ENCODE data around the gene PSD2. TPM values are rescaled to one million over a fixed set of nuclear protein-coding genes. Genes with fewer than 3 reads are reported as not detected.

PSD2 gene
- total RNA-seq, 1 experiment from 2014 or later, result not detected

DNA sequence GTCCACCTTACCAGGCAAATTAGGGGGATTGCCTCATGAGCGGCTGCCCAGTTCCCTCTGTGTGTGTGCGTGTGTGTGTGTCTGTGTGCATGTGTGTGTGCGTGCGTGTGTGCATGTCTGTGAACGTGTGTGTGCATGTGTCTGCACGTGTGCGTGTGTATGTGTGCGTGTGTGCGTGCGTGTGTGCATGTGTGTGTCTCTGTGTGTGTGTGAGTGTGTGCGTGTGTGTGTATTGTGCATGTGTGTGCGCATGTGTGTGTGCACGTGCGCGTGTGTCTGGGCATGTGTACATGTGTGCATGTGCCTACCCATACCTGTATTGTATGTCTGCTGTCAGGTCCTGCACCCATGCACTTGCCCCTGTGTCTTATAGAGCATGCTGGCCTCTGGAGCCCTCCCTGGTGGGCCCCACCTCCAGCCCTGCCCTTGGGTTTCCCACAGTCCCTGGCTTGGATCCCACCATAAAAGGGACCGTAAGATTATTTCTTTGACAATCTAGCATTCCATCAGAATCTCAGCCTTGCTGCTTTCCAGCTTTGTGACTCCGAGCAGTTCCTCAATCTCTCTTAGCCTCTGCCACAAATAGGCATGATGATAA is 9.3 kb downstream of the PSD2 start:
- ATAC-seq (no peak), DNase-seq (no peak)
- BruUV-seq (replicated peaks), result no TSS peak
- Histone ChIP-seq H3K27ac (ENCODE audit: low read length) (no peak overlapping the region), H3K4me1 (ENCODE audit: insufficient read depth, low read length) (no peaks in the 10 kb centered on the region), H3K9ac (ENCODE audit: low read length) (no peak overlapping the region), H3K9me2 (replicated peaks; ENCODE audit: low read length) (no peaks in the 10 kb centered on the region), H3K9me3 (ENCODE audit: low read length) (no peaks in the 10 kb centered on the region), H3K4me2 (ENCODE audit: low read length) (no peak overlapping the region), H3K27me3 (ENCODE audit: low read length) (peaks cover 23% of the 10 kb centered on the region), H2AFZ (ENCODE audit: low read length) (no peak overlapping the region), H3K36me3 (ENCODE audit: low read depth, low read length) (no peaks in the 10 kb centered on the region), H3K79me2 (ENCODE audit: low read length) (no peaks in the 10 kb centered on the region), H4K20me1 (ENCODE audit: low read length) (no peaks in the 10 kb centered on the region), H3K4me3 (ENCODE audit: low read length) (no peak overlapping the region), H3F3A (ENCODE audit: low read length, unreplicated experiment) (no peaks in the 10 kb centered on the region)
- intact Hi-C loops (cut with micrococcal nuclease), result no loop called here
- TF ChIP-seq EZH2 (IDR thresholded peaks at IDR 0.05; ENCODE audit: low read length, unreplicated experiment), result no peak
- TF ChIP-seq, protein P1, sequence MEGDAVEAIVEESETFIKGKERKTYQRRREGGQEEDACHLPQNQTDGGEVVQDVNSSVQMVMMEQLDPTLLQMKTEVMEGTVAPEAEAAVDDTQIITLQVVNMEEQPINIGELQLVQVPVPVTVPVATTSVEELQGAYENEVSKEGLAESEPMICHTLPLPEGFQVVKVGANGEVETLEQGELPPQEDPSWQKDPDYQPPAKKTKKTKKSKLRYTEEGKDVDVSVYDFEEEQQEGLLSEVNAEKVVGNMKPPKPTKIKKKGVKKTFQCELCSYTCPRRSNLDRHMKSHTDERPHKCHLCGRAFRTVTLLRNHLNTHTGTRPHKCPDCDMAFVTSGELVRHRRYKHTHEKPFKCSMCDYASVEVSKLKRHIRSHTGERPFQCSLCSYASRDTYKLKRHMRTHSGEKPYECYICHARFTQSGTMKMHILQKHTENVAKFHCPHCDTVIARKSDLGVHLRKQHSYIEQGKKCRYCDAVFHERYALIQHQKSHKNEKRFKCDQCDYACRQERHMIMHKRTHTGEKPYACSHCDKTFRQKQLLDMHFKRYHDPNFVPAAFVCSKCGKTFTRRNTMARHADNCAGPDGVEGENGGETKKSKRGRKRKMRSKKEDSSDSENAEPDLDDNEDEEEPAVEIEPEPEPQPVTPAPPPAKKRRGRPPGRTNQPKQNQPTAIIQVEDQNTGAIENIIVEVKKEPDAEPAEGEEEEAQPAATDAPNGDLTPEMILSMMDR (conservative IDR thresholded peaks at IDR 0.05; ENCODE audit: low read depth, low read length), result no peak
- no peak for TF ChIP-seq EZH2phosphoT487 (IDR thresholded peaks at IDR 0.05; ENCODE audit: borderline replicate concordance, low read length)
- ChIA-PET POLR2A (ENCODE audit: unreplicated experiment) (no interaction called here), CTCF (no interaction called here)

DNA sequence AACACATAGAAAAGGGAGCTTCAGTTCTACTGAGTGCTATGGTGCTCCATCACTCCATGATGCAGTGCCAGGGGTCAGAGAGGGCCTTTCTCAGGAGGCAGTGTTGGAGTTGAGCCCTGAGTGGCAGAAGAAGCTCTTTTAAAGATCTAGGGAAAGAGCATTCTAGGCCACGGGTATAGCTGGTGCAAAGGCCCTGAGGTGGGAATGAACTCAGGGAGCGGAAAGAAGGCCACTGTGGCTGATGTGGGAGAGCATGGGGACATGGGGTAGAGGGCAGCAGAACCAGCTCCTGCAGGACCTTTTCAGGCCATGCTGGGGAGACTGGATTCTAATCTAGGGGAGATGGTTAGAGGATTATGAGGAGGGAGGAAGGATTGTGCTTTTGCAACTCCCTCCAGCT is 9.9 kb downstream of the PSD2 start:
- Histone ChIP-seq H3K79me2 (ENCODE audit: low read length) (no peaks in the 10 kb centered on the region), H3K36me3 (ENCODE audit: low read depth, low read length) (no peaks in the 10 kb centered on the region), H3K27ac (ENCODE audit: low read length) (no peak overlapping the region), H3K4me3 (ENCODE audit: low read length) (no peak overlapping the region), H3K9me2 (replicated peaks; ENCODE audit: low read length) (no peaks in the 10 kb centered on the region), H3K4me2 (ENCODE audit: low read length) (no peak overlapping the region), H3K9me3 (ENCODE audit: low read length) (no peaks in the 10 kb centered on the region), H3K9ac (ENCODE audit: low read length) (no peak overlapping the region), H2AFZ (ENCODE audit: low read length) (no peak overlapping the region), H3K27me3 (ENCODE audit: low read length) (peaks cover 20% of the 10 kb centered on the region), H3K4me1 (ENCODE audit: insufficient read depth, low read length) (no peaks in the 10 kb centered on the region), H4K20me1 (ENCODE audit: low read length) (no peaks in the 10 kb centered on the region), H3F3A (ENCODE audit: low read length, unreplicated experiment) (no peaks in the 10 kb centered on the region)
- DNase-seq (no peak), ATAC-seq (no peak)
- BruUV-seq (replicated peaks), result no TSS peak
- intact Hi-C loops (cut with micrococcal nuclease), result no loop called here
- POLR2A ChIA-PET (ENCODE audit: unreplicated experiment), result no interaction called here
- CTCF ChIA-PET, result no interaction called here
- TF ChIP-seq EZH2 (IDR thresholded peaks at IDR 0.05; ENCODE audit: low read length, unreplicated experiment) (no peak), EZH2phosphoT487 (IDR thresholded peaks at IDR 0.05; ENCODE audit: borderline replicate concordance, low read length) (no peak)
- TF ChIP-seq, protein P1 (conservative IDR thresholded peaks at IDR 0.05; ENCODE audit: low read depth, low read length), result no peak

DNA sequence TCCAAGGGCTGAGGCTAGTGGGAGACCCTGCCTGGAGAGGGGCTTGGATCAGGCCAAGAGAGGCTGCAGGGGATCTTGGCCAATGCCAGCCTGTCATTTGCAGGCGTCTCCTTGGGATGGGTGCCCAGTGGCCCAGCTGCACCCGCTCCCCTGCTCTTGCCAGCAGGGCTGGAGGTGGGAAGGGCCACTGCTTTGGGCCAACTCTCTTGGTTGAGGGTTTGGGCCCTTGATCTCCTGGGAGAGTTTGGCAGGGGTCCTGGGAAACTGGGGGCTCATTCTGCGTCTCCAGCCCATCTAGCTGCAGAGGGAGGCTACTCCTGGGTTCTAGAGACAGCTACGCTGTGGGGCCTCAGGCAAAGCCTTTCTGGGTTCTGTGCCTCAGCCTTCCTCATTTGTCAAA is 10.5 kb downstream of the PSD2 start:
- H3F3A ChIP-seq (ENCODE audit: low read length, unreplicated experiment), result no peaks in the 10 kb centered on the region
- TF ChIP-seq EZH2phosphoT487 (IDR thresholded peaks at IDR 0.05; ENCODE audit: borderline replicate concordance, low read length), result no peak
- TF ChIP-seq, protein P1 (conservative IDR thresholded peaks at IDR 0.05; ENCODE audit: low read depth, low read length), result no peak
- TF ChIP-seq EZH2 (IDR thresholded peaks at IDR 0.05; ENCODE audit: low read length, unreplicated experiment), result no peak
- POLR2A ChIA-PET (ENCODE audit: unreplicated experiment), result no interaction called here
- H2AFZ ChIP-seq (ENCODE audit: low read length), result no peak overlapping the region
- H3K4me3 ChIP-seq (ENCODE audit: low read length), result no peak overlapping the region
- ATAC-seq (no peak), DNase-seq (no peak)
- H3K4me1 ChIP-seq (ENCODE audit: insufficient read depth, low read length), result no peaks in the 10 kb centered on the region
- no peaks in the 10 kb centered on the region for H3K9me2 ChIP-seq (replicated peaks; ENCODE audit: low read length)
- no peak overlapping the region for H3K27ac ChIP-seq (ENCODE audit: low read length)
- no peaks in the 10 kb centered on the region for H4K20me1 ChIP-seq (ENCODE audit: low read length)
- no TSS peak for BruUV-seq (replicated peaks)
- H3K4me2 ChIP-seq (ENCODE audit: low read length), result no peak overlapping the region
- no peaks in the 10 kb centered on the region for H3K79me2 ChIP-seq (ENCODE audit: low read length)
- H3K9ac ChIP-seq (ENCODE audit: low read length), result no peak overlapping the region
- peaks cover 18% of the 10 kb centered on the region for H3K27me3 ChIP-seq (ENCODE audit: low read length)
- intact Hi-C loops (cut with micrococcal nuclease), result no loop called here
- no peaks in the 10 kb centered on the region for H3K9me3 ChIP-seq (ENCODE audit: low read length)
- CTCF ChIA-PET, result no interaction called here
- H3K36me3 ChIP-seq (ENCODE audit: low read depth, low read length), result no peaks in the 10 kb centered on the region
